D341Med (cell line): ENCODE results near the gene CNTRL.
A peak's percentile ranks its signal among the peaks of the same experiment; 100 is the strongest.
"Not testable (repeated sequence)": the region's sequence is repeated elsewhere in the genome, so short reads cannot be mapped to it uniquely, and the experiment has no call there.

ENCODE experiments used
- DNase-seq: peaks from one replicate; pipeline ENCODE4 v3.0.0; 2012; ENCODE audit warnings: low spot score

The CNTRL gene, protein sequence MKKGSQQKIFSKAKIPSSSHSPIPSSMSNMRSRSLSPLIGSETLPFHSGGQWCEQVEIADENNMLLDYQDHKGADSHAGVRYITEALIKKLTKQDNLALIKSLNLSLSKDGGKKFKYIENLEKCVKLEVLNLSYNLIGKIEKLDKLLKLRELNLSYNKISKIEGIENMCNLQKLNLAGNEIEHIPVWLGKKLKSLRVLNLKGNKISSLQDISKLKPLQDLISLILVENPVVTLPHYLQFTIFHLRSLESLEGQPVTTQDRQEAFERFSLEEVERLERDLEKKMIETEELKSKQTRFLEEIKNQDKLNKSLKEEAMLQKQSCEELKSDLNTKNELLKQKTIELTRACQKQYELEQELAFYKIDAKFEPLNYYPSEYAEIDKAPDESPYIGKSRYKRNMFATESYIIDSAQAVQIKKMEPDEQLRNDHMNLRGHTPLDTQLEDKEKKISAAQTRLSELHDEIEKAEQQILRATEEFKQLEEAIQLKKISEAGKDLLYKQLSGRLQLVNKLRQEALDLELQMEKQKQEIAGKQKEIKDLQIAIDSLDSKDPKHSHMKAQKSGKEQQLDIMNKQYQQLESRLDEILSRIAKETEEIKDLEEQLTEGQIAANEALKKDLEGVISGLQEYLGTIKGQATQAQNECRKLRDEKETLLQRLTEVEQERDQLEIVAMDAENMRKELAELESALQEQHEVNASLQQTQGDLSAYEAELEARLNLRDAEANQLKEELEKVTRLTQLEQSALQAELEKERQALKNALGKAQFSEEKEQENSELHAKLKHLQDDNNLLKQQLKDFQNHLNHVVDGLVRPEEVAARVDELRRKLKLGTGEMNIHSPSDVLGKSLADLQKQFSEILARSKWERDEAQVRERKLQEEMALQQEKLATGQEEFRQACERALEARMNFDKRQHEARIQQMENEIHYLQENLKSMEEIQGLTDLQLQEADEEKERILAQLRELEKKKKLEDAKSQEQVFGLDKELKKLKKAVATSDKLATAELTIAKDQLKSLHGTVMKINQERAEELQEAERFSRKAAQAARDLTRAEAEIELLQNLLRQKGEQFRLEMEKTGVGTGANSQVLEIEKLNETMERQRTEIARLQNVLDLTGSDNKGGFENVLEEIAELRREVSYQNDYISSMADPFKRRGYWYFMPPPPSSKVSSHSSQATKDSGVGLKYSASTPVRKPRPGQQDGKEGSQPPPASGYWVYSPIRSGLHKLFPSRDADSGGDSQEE (N-terminal part only)

DNA sequence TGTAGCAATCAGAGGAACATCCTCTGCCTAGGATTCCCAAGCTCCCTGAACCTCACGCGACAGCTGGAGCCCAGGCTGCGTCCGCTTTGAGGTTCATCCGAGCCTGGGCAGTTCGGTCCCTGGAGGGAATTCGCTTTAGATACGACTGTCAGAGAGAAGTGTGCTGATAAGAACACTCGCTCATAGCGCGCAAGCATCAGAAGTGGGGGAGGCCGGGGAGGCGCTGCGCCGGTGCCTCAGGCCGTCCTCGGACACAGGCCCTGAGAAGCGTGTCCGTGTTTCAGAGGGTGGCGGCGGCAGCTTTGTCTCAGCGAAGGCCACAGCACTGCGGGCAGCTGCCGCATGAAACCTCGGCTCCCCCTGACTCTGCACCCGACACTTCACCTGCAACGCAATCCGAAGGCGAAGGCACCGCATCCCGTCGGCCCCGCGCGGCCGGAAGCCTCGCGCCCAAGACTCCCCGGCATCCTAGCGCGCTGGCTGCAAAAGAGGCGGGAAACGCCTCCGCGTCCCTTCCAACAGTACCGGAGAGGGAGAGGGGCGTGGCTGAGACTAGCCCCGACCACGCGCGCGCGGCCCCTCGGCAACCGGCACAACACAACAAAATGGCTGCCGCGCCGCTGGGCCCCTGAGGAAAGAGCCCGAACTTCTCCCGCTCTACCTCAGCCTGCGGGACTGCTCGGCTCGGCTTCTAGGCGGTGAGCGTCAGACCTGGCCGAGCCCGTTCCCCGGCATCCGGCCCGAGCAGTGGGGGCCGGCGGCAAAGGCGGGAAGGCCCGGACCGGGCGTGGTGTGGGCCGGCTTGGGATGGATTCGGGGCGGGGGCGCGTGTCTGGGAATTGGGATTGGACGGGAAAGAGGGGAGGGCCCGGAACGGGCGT lies at the start of gene CNTRL:
CNTRL (plus strand) TSS at position 586 of the 881 bp plus-strand sequence. CDS start 13,372 bp downstream, outside the sequence.
- DNase-seq: peak; percentile 93

DNA sequence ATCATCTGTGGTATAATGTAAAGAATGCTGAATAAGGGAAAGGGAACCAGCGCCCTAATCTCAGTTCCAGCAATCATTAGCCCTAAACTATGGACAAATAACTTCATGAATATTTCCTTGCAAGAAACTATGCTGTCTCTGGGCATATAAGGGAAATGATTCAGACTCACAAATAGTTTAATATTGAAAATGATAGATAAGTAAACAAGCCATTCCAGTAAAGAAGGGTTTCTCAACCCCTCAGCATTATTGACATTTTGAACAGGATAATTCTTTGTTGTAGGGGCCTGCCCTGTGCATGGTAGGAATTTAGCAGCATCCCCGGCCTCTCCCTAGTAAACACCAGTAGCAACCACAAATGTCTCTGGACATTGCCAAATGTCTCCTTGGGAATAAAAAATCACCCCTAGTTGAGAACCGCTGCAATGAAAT lies 48.5 kb upstream of the CNTRL start:
- DNase-seq: no peak

DNA sequence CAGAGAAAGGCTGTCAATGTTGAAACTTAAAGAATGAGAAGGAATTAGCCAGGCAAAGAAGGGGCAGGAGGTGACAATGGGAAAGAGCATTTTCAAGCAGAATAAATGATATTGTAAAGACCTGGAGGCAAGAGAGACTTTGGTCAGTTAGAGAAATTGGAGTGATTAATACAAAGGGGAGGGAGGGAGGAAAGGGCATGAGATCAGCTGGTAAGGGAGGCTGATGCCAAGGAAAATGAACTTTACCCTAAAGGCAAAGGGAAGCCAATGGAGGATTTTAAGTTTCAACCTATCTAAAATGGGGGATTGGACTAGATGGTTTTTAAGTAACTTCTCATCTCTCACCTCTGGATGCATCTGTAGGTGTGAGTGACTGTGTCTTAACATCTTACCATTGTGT lies 48.0 kb upstream of the CNTRL start:
- no peak for DNase-seq

DNA sequence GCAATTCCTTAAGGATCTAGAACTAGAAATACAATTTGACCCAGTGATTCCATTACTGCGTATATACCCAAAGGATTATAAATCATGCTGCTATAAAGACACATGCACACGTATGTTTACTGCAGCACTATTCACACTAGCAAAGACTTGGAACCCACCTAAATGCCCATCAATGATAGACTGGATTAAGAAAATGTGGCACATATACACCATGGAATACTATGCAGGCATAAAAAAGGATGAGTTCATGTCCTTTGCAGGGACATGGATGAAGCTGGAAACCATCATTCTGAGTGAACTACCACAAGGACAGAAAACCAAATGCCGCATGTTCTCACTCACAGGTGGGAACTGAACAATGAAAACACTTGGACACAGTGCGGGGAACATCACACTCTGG lies 46.5 kb upstream of the CNTRL start:
- DNase-seq: not testable (repeated sequence)

DNA sequence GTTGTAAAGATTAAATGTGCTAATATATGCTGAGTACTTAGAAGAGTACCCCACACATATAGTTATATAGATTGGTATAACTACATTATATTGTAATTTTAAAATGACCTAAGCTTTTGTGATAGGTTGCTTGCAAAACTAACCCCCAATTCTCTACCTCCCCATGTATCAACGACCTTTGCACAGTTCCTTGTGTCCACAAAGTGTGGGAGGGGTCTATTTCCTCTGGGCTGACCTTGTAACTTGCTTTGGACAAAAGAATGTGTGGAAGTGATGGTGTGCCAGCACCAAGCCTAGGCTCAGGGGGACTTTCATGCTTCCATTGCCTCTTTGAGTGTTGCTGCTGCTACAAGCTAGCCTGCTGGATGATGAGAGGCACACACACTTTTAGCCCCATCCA lies 45.3 kb upstream of the CNTRL start:
- no peak for DNase-seq

DNA sequence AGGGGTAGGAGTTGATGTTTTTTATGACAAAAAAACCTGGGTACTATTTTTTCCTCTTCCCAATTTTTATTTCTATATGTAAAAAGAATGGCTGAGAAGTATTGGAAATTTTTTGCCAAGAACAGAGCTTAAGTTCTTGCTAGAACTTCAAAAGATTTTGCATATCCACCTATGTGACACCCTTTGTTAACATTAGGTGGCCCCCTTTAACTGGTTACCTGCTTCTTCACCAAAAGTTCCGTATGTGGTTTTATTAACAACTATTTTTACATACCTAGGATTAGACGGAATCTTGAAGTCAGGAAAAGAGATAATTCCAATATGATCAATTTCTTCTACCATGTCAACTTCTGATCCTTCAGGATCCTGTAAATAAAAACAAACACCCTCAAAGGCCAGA lies 40.2 kb upstream of the CNTRL start:
- DNase-seq: no peak

DNA sequence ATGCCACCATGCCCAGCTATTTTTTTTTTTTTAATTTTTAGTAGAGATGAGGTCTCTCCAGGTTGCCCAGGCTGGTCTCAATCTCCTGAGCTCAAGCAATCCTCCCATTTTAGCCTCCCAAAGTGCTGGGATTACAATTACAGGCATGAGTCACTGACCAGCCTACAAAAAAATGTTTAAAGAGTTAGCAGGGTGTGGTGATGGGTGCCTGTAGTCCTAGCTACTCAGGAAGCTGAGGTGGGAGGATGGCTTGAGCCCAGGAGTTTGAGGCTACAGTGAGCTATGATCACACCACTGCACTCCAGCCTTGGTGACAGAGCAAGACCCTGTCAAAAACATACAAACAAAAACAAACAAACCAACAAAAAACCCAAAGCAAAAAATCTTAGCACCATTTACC lies 39.0 kb upstream of the CNTRL start:
- DNase-seq: not testable (repeated sequence)

DNA sequence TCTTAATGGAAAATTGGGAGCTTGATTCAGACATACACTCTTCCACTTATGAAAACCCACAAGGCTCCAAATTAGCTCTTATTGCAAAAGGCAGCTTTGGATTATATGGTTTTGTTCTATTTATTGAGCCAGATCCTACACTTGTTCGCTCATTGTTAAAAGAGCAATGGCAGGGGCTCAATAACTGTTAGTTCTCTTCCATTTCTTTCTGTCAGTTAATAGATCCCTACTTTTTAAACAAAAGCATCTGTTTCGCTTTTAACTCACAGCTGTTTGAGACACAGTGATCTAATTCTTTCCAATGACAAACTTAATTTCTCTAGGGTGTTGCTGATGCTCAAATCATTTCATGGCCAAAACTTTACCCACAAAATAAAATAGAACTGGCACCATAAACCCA lies 36.4 kb upstream of the CNTRL start:
- DNase-seq: no peak

DNA sequence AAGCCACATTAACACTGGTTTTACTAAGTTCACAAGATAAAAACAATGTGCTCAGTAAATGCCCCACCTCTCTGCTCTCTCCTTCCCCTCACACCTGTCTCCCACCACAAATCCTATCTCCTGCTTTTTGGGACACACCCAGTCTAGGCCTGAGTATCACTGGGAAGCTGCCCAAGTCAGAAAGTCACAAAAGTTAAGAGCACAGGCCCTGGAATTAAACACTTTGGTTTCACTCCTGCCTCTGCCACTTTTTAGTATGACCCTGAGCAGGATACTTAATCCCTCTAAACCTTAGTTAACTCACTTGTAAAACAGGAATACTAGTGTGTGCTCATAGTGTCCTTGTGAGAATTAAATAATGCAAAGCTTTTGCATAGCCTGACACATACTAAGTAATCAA lies 36.0 kb upstream of the CNTRL start:
- DNase-seq: no peak

DNA sequence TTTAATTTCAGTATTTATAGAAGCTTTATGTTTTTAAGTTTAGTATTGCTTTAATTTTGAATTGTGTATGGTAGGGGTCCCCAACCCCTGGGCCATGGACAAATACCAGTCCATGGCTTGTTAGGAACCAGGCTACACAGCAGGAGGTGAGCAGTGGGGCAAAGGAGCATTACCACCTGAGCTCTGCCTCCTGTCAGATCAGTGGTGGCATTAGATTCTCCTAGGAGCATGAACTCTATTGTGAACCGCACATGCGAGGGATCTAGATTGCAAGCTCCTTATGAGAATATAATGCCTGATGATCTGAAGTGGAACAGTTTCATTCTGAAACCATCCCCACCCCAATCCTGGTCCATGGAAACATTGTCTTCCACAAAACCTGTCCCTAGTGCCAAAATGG lies 26.6 kb upstream of the CNTRL start:
- no peak for DNase-seq

DNA sequence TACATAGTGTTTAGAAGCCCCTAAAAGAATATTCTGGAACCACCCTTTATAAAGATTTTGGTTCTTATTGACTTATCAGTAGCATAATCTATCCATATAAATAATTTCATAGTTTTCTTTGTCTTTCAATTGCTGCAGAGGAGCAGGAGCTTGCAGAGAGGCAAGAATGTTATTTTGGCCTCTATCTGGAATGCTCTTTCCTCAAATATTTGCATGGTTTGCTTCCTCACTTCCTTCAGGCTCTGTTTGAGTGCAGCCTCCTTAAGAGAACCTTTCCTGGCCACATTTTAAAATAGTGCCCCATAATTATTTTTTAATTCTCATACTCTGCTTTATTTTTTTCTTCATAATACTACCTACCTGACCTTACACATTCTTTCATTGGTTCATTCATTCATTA lies 26.1 kb upstream of the CNTRL start:
- no peak for DNase-seq

DNA sequence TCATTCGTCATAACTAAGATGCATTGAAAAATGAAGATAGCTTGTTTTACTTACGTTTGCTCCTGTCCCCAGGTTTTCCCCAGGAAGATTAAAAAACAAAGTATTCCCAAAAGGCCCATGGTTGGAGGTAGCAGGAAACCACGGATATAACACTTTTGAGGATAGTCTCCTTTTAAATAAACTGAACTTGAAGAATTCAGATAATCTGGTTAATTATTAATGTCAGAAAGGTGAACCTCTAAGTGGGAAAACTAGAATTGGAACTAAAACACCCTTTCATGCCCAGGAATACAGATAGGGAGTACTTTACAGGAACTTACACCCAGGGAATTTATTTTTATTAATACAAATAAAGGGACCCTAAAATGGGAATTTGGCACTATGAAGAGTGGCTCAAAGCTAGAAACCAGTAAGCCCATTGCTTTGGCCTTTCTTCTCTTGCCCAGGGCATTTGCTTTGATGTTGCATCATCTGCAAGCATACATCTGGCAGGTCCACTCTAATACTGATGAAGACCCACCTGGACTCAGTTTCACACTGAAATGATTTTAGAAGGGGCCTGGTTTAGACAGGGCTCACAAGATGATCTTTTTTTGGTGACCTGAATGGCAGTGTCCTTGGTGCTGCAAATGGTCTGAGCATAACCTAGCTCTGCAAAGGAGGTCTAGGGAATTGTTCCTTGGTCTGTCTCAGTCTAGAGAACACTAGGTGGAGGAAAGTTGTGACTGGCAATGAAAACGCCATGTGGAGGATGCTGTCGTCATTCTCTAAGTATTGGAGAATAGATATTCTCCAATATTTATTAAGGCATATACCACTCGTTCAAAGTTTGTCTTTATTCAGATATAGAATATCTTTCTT lies 24.4 kb upstream of the CNTRL start, which contains the start of gene C5:
C5 (minus strand) TSS at position 148 of the 861 bp plus-strand sequence; CDS start at position 119, 29 bp downstream.
- DNase-seq: no peak

DNA sequence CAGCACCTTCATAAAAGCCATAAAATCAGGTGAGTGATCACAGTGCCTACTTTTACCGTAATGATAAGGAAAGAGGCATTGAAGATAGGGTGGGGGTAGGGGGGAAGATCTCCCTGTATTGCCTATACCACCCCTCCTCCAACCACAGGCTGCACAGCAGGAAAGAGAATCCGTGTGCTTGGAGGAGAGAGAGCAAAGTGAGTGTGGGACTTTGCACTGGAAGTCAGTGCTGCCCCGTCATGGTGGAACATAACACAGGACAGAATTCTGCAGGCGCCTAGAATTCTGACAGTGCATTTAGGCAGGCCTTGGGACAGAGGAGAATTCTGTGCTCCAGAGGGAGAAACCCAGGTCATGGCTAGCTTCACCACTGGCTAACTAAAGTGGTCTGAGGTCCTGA lies 21.2 kb upstream of the CNTRL start:
- no peak for DNase-seq

DNA sequence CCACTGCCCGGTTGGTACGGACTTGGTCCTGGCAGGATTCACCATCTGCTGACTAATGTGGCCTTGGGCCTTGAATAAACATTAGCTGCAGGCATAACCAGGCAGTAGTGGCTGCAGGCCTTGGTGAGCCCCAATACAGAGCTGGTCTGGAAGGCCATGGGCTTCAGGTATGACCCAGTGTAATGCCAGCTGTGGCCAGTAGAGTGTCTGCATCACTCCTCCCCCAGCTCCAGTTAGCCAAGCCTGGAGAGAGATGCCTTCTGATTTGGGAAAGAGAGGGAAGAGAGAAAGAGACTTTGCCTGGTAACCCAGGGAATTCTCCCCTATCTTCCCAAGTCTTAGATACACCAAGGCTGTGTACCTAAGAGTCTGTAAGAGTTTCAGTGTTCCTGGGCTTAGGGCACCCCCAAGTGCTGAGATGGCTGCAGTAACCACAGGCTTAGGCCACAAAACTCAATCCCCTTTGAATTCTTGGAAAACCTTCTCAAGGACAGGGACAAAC lies 19.1 kb upstream of the CNTRL start:
- DNase-seq: peak; percentile 38

DNA sequence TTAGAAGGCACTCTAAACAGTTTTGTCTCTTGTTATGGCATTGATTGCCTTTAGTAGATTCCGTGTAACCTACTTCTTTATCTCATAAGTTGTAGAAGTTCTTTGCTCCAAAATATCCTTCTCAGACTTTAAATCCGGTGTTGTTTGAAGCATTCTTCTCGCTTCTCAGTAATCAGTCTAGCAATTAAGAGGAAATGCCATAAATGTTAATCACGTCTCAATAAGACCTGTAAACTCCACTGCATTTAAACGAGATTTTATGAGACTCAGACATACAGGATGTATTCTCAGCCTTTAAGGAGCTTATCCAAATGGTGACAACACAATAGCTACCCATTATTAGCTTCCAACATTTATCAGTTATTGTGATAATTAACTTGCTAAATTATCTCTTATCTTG lies 16.9 kb upstream of the CNTRL start:
- DNase-seq: no peak

DNA sequence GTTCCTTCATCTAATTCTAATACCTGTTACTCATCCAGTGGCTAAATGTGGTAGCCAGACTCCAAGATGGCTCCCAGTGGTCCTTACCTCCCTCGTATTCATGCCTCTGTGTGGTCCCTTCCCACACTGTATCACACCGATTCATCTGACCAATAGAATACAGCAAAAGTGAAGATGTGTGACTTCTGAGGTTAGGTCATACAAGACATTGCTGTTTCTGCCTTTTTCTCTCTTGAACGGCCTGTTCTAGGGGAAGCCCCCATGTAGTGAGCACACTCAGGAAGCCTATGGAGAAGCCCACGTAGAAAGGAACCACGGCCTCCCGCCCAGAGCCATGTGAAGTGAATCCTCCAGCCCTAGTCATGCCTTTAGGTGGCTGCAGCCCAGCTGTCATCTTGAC lies 15.2 kb upstream of the CNTRL start:
- DNase-seq: peak; percentile 15

DNA sequence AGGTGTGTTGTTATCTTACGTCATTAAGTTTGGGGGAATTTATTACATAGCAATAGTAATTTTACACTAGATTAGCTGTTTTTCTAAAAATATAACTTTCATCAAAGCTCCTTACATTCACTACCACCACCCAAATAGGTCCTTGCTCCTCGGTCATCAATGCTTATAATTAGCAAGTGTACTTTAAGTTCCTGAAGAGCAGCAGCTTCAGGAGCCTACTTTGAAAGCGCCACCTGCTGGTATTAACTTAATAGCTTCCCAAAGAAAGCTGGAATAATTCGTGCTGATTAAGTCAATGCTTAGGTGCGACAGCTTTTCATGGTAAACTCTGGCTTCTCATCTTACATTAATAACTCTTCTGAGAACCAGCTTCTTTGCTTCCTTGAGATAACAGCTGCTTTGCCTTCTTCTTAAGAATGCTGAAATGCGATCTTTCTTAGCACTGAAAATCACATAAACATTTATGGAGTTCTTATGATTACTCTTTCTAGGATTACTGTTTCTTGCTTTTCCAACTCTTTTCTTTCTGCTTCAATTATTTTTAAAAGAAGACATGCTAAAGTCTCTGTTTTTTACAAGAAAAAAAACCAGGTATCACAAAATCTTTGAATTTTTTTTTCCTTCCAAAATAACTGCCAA lies 14.6 kb upstream of the CNTRL start:
- peak; percentile 61 for DNase-seq

DNA sequence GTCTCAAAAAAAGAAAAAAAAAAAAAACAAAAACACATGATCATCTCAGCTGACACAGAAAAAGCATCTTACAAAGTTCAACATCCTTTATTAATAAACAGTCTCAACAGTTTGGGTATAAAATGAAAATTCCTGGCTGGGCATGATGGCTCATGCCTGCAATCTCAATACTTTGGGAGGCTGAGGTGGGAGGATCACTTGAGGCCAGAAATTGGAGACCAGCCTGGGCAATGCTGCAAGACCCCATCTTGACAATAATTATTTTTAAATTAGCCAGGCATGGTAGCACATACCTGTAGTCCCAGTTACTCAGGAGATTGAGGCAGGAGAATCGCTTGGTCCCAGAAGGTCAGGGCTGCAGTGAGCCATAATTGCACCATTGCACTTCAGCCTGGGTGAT lies 7.9 kb upstream of the CNTRL start:
- no peak for DNase-seq

DNA sequence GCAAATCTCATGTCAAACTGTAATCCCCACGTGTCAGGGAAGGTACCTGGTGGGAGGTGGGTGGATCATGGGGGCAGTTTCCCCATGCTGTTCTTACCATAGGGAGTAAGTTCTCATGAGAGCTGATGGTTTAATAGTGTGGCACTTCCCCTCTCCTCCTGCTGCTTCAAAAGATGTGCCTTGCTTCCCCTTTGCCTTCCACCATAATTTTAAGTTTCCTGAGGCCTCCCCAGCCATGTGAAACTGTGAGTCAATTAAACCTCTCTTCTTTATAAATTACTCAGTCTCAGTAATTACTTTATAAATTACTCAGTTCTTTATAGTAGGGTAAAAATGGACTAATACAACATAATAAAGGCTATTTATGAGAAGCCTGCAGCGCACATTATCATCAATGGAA lies 7.1 kb upstream of the CNTRL start:
- no peak for DNase-seq

DNA sequence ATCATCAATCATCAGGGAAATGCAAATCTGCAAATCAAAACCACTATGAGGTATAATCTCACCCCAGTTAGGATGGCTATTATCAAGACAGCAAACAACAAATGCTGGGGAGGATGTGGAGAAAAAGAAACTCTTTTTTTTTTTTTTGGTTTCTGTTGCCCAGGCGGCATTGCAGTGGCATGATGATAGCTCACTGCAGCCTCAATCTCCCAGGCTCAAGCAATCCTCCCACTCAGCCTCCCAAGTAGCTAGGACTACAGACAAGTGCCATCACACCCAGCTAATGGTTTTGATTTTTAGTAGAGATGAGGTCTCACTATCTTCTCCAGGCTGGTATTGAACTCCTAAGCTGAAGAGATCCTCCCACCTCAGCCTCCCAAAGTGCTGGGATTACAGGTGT lies 5.4 kb upstream of the CNTRL start:
- no peak for DNase-seq
